Prostate gland (tissue), 2 donors: ENCODE results near the gene SPA17. TPM values are rescaled to one million over a fixed set of nuclear protein-coding genes. Genes with fewer than 3 reads are reported as not detected.

Source experiments
- DNase-seq: peaks from one replicate; pipeline ENCODE4 v3.0.0-alpha.2; 2019; ENCODE audit warnings: low spot score
- H3K27ac ChIP-seq, 2 donors: fragments of 200-600 bp; sonication (generic); 2 replicates each; pipeline ENCODE4 v1.5.1; 2017 to 2019
- H3K27me3 ChIP-seq: fragments of 200-600 bp; sonication (generic); replicated peaks from 2 replicates; pipeline ENCODE4 v1.5.1; 2019; ENCODE audit not compliant: insufficient read depth
- H3K36me3 ChIP-seq, 2 donors: fragments of 200-600 bp; sonication (generic); 1 replicate in 1 of 2; 2 replicates in 1 of 2; pipeline versions ENCODE4 v1.5.1 to v1.8.1; 2017 to 2019
- H3K4me1 ChIP-seq: fragments of 200-600 bp; sonication (generic); replicated peaks from 2 replicates; pipeline ENCODE4 v1.5.1; 2019
- H3K4me3 ChIP-seq, 2 donors: fragments of 200-600 bp; sonication (generic); 2 replicates each; pipeline ENCODE4 v1.5.1; 2017 to 2019
- H3K9me3 ChIP-seq: fragments of 200-600 bp; sonication (generic); 2 replicates; pipeline ENCODE4 v1.5.1; 2017
- CTCF ChIP-seq, 4 experiments: fragments of 200-600 bp in 2 of 4; fragments of 450-650 bp in 2 of 4; sonication (generic) in 2 of 4; IDR thresholded peaks; 1 replicate in 3 of 4; 2 replicates in 1 of 4; pipeline ENCODE4 v1.5.1; 2016 to 2019; ENCODE audit warnings: antibody characterized with exemption in 4 of 4, mild to moderate bottlenecking in 2 of 4, moderate library complexity in 2 of 4
- POLR2A ChIP-seq: fragments of 450-650 bp; IDR thresholded peaks from one replicate; pipeline ENCODE4 v1.6.1; 2016; ENCODE audit warnings: antibody characterized with exemption, mild to moderate bottlenecking
- POLR2AphosphoS5 ChIP-seq: sonication (generic); formaldehyde crosslinking; IDR thresholded peaks from one replicate; pipeline ENCODE4 v1.6.1; 2017; ENCODE audit warnings: antibody characterized with exemption
- WGBS: methylation state at CpG from one replicate; pipeline ENCODE4 v1.1.5; 2018; 5-methylcytosine and 5-hydroxymethylcytosine counted together
- intact Hi-C: fragments of 100-400 bp; cut with DNase I; formaldehyde crosslinking; loops from one replicate; pipeline ENCODE4 v1.14.2; 2022
- total RNA-seq, 2 donors: library from RNA; depleted of rRNA; stranded (reverse); fragments of >200 nt; gene quantifications; one replicate each; pipeline ENCODE4 v1.1.0, GENCODE V29; 2016

SPA17 gene
- total RNA-seq, 2 donors from 2014 or later: 14.7 to 20.8 TPM

- Histone ChIP-seq H3K27me3 (no peaks in the 10 kb centered on the region), H3K27ac (no peak overlapping the region), H3K4me1 (no peaks in the 10 kb centered on the region), H3K36me3 (no peaks in the 10 kb centered on the region), H3K9me3 (no peaks in the 10 kb centered on the region), H3K4me3 (no peak overlapping the region)
- intact Hi-C loops: no loop called here
- no peak for DNase-seq
- TF ChIP-seq CTCF (IDR thresholded peaks at IDR 0.05) (no peak), POLR2A (no peak), POLR2AphosphoS5 (no peak)
- WGBS: 28% methylated on average over 7 of the region's 7 CpGs
These were observed 43.7 kb downstream of the SPA17 start for GRCh38 chr11:124717421-124717785.

- no peak for DNase-seq
- no peaks in the 10 kb centered on the region for H3K27me3 ChIP-seq
These were observed 44.3 kb downstream of the SPA17 start for GRCh38 chr11:124717786-124718651.

GRCh38 chr11:124718801-124719200 is 45.1 kb downstream of the SPA17 start:
- WGBS: 35% methylated on average over 14 of the region's 14 CpGs
- H3K27me3 ChIP-seq: no peaks in the 10 kb centered on the region
- no peaks in the 10 kb centered on the region for H3K9me3 ChIP-seq
- no peak for DNase-seq
- intact Hi-C loops: no loop called here
- no peaks in the 10 kb centered on the region for H3K4me1 ChIP-seq
- no peak overlapping the region for H3K27ac ChIP-seq
- H3K36me3 ChIP-seq: no peaks in the 10 kb centered on the region
- no peak overlapping the region for H3K4me3 ChIP-seq
- TF ChIP-seq POLR2A: no peak
- no peak for TF ChIP-seq CTCF (IDR thresholded peaks at IDR 0.05)
- no peak for TF ChIP-seq POLR2AphosphoS5

More at GRCh38 chr11:124717786-124718651, 44.3 kb downstream of the SPA17 start:
- no peak overlapping the region for H3K27ac ChIP-seq
- no peak for TF ChIP-seq CTCF (IDR thresholded peaks at IDR 0.05)
- peak overlapping the region; percentile 6 to 30 for H3K4me3 ChIP-seq
- intact Hi-C loops: no loop called here
- no peaks in the 10 kb centered on the region for H3K36me3 ChIP-seq
- H3K9me3 ChIP-seq: no peaks in the 10 kb centered on the region
- no peaks in the 10 kb centered on the region for H3K4me1 ChIP-seq
- under 1% methylated on average over 45 of the region's 45 CpGs for WGBS

- no peak for DNase-seq
- intact Hi-C loops: no loop called here
- Histone ChIP-seq H3K4me1 (no peaks in the 10 kb centered on the region), H3K36me3 (no peaks in the 10 kb centered on the region), H3K4me3 (no peak overlapping the region), H3K9me3 (no peaks in the 10 kb centered on the region), H3K27me3 (no peaks in the 10 kb centered on the region), H3K27ac (no peak overlapping the region)
- no peak for TF ChIP-seq POLR2A
- no peak for TF ChIP-seq CTCF (IDR thresholded peaks at IDR 0.05)
- TF ChIP-seq POLR2AphosphoS5: no peak
- WGBS: 36% methylated on average over 2 of the region's 2 CpGs
These were observed 45.8 kb downstream of the SPA17 start for GRCh38 chr11:124719534-124719933.

GRCh38 chr11:124722176-124722575 is 48.5 kb downstream of the SPA17 start:
- 57% methylated on average over 6 of the region's 6 CpGs for WGBS
- Histone ChIP-seq H3K4me1 (no peaks in the 10 kb centered on the region), H3K9me3 (no peaks in the 10 kb centered on the region), H3K27me3 (peaks cover 6% of the 10 kb centered on the region), H3K4me3 (no peak overlapping the region), H3K27ac (no peak overlapping the region), H3K36me3 (no peaks in the 10 kb centered on the region)
- intact Hi-C loops: no loop called here
- TF ChIP-seq POLR2A: no peak
- TF ChIP-seq CTCF (IDR thresholded peaks at IDR 0.05): no peak
- no peak for TF ChIP-seq POLR2AphosphoS5
- DNase-seq: no peak
